ENCODE measurements around the gene PRSS3. TPM values are rescaled to one million over a fixed set of nuclear protein-coding genes. Genes with fewer than 3 reads are reported as not detected.
"Not testable (repeated sequence)": the region's sequence is repeated elsewhere in the genome, so short reads cannot be mapped to it uniquely, and the experiment has no call there.

The PRSS3 gene
- 5.9 to 34.6 TPM (median 9.1 TPM) in 3 replicates for polyA plus RNA-seq
- polyA plus RNA-seq (2011; ENCODE audit: low read depth), result 39.8 TPM
- 9.5 and 14.0 TPM in 2 replicates for polyA plus RNA-seq (2011; cell fraction: cytosol; rRNA removed)
- 4.1 and 4.2 TPM in 2 replicates for polyA plus RNA-seq (2011; cell fraction: nucleus; rRNA removed)
- polyA plus RNA-seq (2012; ENCODE audit: low replicate concordance), result 60.7 and 196 TPM in 2 replicates
- 6.1 to 31.9 TPM (median 9.3 TPM) in 3 replicates for polyA minus RNA-seq
- 5.6 TPM for polyA minus RNA-seq (2011; cell fraction: cytosol; rRNA and poly(A)+ RNA removed)
- polyA minus RNA-seq (2011; cell fraction: nucleus; rRNA and poly(A)+ RNA removed), result 0.74 and 1.5 TPM in 2 replicates

DNA sequence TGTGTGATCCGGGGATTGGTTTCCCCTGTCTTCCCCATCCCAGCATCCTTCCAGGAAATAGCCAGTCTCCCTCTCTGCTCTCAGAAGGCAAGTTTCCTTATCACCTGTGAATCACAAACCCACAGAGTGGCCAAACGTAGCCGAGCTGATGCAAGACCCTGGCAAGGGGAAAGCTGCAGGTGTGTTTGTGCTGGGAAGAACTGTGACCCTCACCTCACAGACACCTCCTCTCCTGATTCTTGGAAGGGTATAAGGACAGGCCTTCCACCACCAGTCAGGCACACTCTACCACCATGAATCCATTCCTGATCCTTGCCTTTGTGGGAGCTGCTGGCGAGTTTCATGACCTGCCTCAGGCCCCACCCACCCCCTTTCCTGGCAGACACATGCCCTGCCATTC, at the start of gene PRSS3:
Gene PRSS3, plus strand, starts transcription at position 281 of the 400 bp plus-strand sequence. Its CDS starts 13 bp downstream, at position 294.
- DNase-seq (ENCODE audit: low read depth, low spot score) (no peak), FAIRE-seq (no peak)
- H3K9ac ChIP-seq (ENCODE audit: control insufficient read depth, extremely low read depth, insufficient read depth, low read length), result no peak within 1 kb of the TSS
- dilution Hi-C loops (cut with MboI; ENCODE audit: extremely low pct_ligation_motif_present, low sequenced_read_pairs), result no loop called here
- no peaks in the 10 kb centered on the region for H3K79me2 ChIP-seq (ENCODE audit: control insufficient read depth, insufficient read depth, low read length)
- H3K9me3 ChIP-seq (ENCODE audit: control insufficient read depth, low read depth, low read length), result no peaks in the 10 kb centered on the region
- H3K27ac ChIP-seq (ENCODE audit: control insufficient read depth, insufficient read depth, low read length), result no peak within 1 kb of the TSS
- H3K4me3 ChIP-seq (ENCODE audit: control insufficient read depth in 2 of 3, extremely low read depth in 1 of 3, insufficient read depth in 2 of 3, low read depth in 1 of 3, low read length in 3 of 3), result no peak within 1 kb of the TSS
- H2AFZ ChIP-seq (ENCODE audit: control insufficient read depth, low read length), result no peak within 1 kb of the TSS
- TF ChIP-seq EZH2 (IDR thresholded peaks at IDR 0.05; ENCODE audit: low read length), result no peak
- TF ChIP-seq, protein P1, sequence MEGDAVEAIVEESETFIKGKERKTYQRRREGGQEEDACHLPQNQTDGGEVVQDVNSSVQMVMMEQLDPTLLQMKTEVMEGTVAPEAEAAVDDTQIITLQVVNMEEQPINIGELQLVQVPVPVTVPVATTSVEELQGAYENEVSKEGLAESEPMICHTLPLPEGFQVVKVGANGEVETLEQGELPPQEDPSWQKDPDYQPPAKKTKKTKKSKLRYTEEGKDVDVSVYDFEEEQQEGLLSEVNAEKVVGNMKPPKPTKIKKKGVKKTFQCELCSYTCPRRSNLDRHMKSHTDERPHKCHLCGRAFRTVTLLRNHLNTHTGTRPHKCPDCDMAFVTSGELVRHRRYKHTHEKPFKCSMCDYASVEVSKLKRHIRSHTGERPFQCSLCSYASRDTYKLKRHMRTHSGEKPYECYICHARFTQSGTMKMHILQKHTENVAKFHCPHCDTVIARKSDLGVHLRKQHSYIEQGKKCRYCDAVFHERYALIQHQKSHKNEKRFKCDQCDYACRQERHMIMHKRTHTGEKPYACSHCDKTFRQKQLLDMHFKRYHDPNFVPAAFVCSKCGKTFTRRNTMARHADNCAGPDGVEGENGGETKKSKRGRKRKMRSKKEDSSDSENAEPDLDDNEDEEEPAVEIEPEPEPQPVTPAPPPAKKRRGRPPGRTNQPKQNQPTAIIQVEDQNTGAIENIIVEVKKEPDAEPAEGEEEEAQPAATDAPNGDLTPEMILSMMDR (optimal IDR thresholded peaks at IDR 0.05 in 1 of 3, IDR thresholded peaks at IDR 0.05 in 1 of 3, conservative IDR thresholded peaks at IDR 0.05 in 1 of 3; ENCODE audit: extremely low read depth in 1 of 3, insufficient read depth in 2 of 3, low read length in 3 of 3), result no peak
- H3K27me3 ChIP-seq (ENCODE audit: control insufficient read depth, extremely low read depth, insufficient read depth, low read length), result no peaks in the 10 kb centered on the region
- H3K9me1 ChIP-seq (ENCODE audit: control insufficient read depth, extremely low read depth, insufficient read depth, low read length), result no peaks in the 10 kb centered on the region
- no peak within 1 kb of the TSS for H3K4me2 ChIP-seq (ENCODE audit: control insufficient read depth, extremely low read depth, insufficient read depth, low read depth, low read length)
- H3K36me3 ChIP-seq (ENCODE audit: control insufficient read depth in 2 of 2, extremely low read depth in 1 of 2, insufficient read depth in 2 of 2, low read length in 2 of 2), result peaks cover 3 to 6% of the 10 kb centered on the region in 2 experiments
- H4K20me1 ChIP-seq (ENCODE audit: control insufficient read depth, extremely low read depth, insufficient read depth, low read length), result no peaks in the 10 kb centered on the region
- H3K4me1 ChIP-seq (ENCODE audit: control insufficient read depth, extremely low read depth, insufficient read depth, low read length), result peaks cover 12% of the 10 kb centered on the region

DNA sequence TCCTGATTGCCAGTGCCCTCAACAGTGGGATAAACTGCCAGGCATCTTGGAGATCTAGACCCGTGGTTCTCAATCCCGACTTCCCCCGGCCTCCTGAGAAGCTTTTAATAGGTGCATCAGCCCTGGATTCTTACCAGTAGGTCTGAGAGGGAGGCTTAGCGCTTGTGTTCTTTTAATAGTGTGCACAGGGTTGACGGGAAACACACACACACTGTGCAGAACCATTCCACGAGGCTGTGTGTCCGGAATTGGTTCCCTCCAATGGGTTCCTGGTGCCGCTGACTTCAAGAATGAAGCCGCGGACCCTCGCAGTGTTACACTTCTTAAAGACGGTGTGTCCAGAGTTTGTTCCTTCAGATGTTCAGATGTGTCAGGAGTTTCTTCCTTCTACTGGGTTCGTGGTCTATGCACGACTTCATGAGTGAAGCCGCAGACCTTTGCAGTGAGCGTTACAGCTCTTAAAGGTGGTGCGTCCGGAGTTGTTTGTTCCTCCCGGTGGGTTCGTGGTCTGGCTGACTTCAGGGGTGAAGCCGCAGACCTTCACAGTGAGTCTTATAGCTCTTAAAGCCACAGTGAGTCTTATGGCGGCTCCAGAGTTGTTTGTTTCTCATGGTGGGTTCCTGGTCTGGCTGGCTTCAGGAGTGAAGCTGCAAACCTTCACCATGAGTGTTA, 46.6 kb upstream of the PRSS3 start:
- no peaks in the 10 kb centered on the region for H3K27me3 ChIP-seq (ENCODE audit: control insufficient read depth, extremely low read depth, insufficient read depth, low read length)
- H3K36me3 ChIP-seq (ENCODE audit: control insufficient read depth in 2 of 2, extremely low read depth in 1 of 2, insufficient read depth in 2 of 2, low read length in 2 of 2), result no peaks in the 10 kb centered on the region
- FAIRE-seq, result no peak

DNA sequence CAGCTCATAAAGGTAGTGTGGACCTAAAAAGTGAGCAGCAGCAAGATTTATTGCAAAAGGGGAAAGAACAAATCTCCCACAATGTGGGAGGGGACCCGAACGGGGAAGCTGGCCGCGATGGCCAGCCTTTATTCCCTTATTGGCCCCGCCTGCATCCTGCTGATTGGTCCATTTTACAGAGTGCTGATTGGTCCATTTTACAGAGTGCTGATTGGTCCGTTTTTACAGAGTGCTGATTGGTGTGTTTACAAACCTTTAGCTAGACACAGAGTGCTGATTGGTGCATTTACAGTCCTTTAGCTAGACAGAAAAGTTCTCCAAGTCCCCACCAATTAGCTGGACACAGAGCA, 46.1 kb upstream of the PRSS3 start:
- H3K36me3 ChIP-seq (ENCODE audit: control insufficient read depth in 2 of 2, extremely low read depth in 1 of 2, insufficient read depth in 2 of 2, low read length in 2 of 2); H4K20me1 ChIP-seq (ENCODE audit: control insufficient read depth, extremely low read depth, insufficient read depth, low read length); H3K4me2 ChIP-seq (ENCODE audit: control insufficient read depth, extremely low read depth, insufficient read depth, low read depth, low read length); H3K9ac ChIP-seq (ENCODE audit: control insufficient read depth, extremely low read depth, insufficient read depth, low read length); FAIRE-seq; H2AFZ ChIP-seq (ENCODE audit: control insufficient read depth, low read length); H3K4me3 ChIP-seq (ENCODE audit: control insufficient read depth in 2 of 3, extremely low read depth in 1 of 3, insufficient read depth in 2 of 3, low read depth in 1 of 3, low read length in 3 of 3); H3K27me3 ChIP-seq (ENCODE audit: control insufficient read depth, extremely low read depth, insufficient read depth, low read length); DNase-seq (ENCODE audit: low read depth, low spot score); dilution Hi-C loops (cut with MboI; ENCODE audit: extremely low pct_ligation_motif_present, low sequenced_read_pairs); H3K79me2 ChIP-seq (ENCODE audit: control insufficient read depth, insufficient read depth, low read length); H3K27ac ChIP-seq (ENCODE audit: control insufficient read depth, insufficient read depth, low read length); H3K9me3 ChIP-seq (ENCODE audit: control insufficient read depth, low read depth, low read length); H3K9me1 ChIP-seq (ENCODE audit: control insufficient read depth, extremely low read depth, insufficient read depth, low read length): not testable (repeated sequence)
- H3K4me1 ChIP-seq (ENCODE audit: control insufficient read depth, extremely low read depth, insufficient read depth, low read length), result peaks cover 19% of the 10 kb centered on the region

More for the DNA sequence above, 46.6 kb upstream of the PRSS3 start:
- no peak for DNase-seq (ENCODE audit: low read depth, low spot score)
- Histone ChIP-seq H4K20me1 (ENCODE audit: control insufficient read depth, extremely low read depth, insufficient read depth, low read length) (no peaks in the 10 kb centered on the region), H3K27ac (ENCODE audit: control insufficient read depth, insufficient read depth, low read length) (no peak overlapping the region), H3K4me2 (ENCODE audit: control insufficient read depth, extremely low read depth, insufficient read depth, low read depth, low read length) (no peak overlapping the region), H3K79me2 (ENCODE audit: control insufficient read depth, insufficient read depth, low read length) (peaks cover 10% of the 10 kb centered on the region), H3K9me1 (ENCODE audit: control insufficient read depth, extremely low read depth, insufficient read depth, low read length) (no peaks in the 10 kb centered on the region), H2AFZ (ENCODE audit: control insufficient read depth, low read length) (no peak overlapping the region), H3K9me3 (ENCODE audit: control insufficient read depth, low read depth, low read length) (no peaks in the 10 kb centered on the region), H3K4me3 (ENCODE audit: control insufficient read depth in 2 of 3, extremely low read depth in 1 of 3, insufficient read depth in 2 of 3, low read depth in 1 of 3, low read length in 3 of 3) (no peak overlapping the region), H3K4me1 (ENCODE audit: control insufficient read depth, extremely low read depth, insufficient read depth, low read length) (peaks cover 15% of the 10 kb centered on the region), H3K9ac (ENCODE audit: control insufficient read depth, extremely low read depth, insufficient read depth, low read length) (no peak overlapping the region)
- dilution Hi-C loops (cut with MboI; ENCODE audit: extremely low pct_ligation_motif_present, low sequenced_read_pairs), result no loop called here
- TF ChIP-seq, protein P1 (optimal IDR thresholded peaks at IDR 0.05 in 1 of 3, IDR thresholded peaks at IDR 0.05 in 1 of 3, conservative IDR thresholded peaks at IDR 0.05 in 1 of 3; ENCODE audit: extremely low read depth in 1 of 3, insufficient read depth in 2 of 3, low read length in 3 of 3), result no peak
- no peak for TF ChIP-seq EZH2 (IDR thresholded peaks at IDR 0.05; ENCODE audit: low read length)
